ENCODE measurements around the gene LCMT1. TPM values are rescaled to one million over a fixed set of nuclear protein-coding genes. Genes with fewer than 3 reads are reported as not detected.
"Not testable (repeated sequence)": the region's sequence is repeated elsewhere in the genome, so short reads cannot be mapped to it uniquely, and the experiment has no call there.

The LCMT1 gene
- total and polyA plus RNA-seq, 4 donors, result 21.0 to 34.8 (median 31.0) TPM

DNA sequence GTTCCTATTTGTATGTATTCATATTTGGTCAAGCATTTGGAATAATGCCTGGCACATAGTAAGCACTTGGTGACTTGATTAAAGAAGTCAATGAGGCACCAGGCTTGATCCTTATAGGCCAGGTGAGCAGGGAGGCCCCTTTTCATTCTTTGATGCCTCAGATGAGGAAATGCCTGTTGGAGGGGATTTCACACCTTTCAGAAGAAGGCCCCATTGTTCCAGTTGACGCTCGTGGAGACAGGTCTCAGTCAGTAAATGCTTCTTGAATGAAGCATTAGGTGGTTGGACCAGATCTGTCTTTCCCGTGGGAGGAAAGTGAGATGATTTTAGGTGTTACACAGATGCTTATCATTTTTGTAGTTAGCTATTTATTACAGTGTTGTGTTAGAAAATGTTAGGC, 13.0 kb downstream of the LCMT1 start:
- 62 to 77% methylated on average over 3 of the region's 3 CpGs for WGBS, 2 donors
- Histone ChIP-seq H3K9me3 (ENCODE audit: control insufficient read depth in 4 of 4, insufficient read depth in 3 of 4, low read length in 3 of 4) (no peaks in the 10 kb centered on the region), H3K9ac (ENCODE audit: insufficient read depth in 1 of 2, low read length in 2 of 2) (peak overlapping the region in 1 of 2 donors; percentile 33), H3K36me3 (ENCODE audit: control insufficient read depth in 4 of 4, insufficient read depth in 4 of 4, low read length in 4 of 4) (peaks cover 0 to 15% (median 4%) of the 10 kb centered on the region in 4 donors), H3K4me3 (no peak overlapping the region), H3K27ac (ENCODE audit: low read depth in 1 of 2, low read length in 1 of 2) (no peak overlapping the region), H3K27me3 (ENCODE audit: control insufficient read depth in 3 of 3, insufficient read depth in 3 of 3, low read length in 2 of 3) (no peaks in the 10 kb centered on the region), H3K4me1 (ENCODE audit: control insufficient read depth in 5 of 5, insufficient read depth in 5 of 5, low read length in 5 of 5) (peaks cover 0 to 1% (median 0%) of the 10 kb centered on the region in 5 donors)
- DNase-seq (no peak), ATAC-seq (ENCODE audit: insufficient read depth, low FRiP score) (no peak)
- TF ChIP-seq, protein P1, sequence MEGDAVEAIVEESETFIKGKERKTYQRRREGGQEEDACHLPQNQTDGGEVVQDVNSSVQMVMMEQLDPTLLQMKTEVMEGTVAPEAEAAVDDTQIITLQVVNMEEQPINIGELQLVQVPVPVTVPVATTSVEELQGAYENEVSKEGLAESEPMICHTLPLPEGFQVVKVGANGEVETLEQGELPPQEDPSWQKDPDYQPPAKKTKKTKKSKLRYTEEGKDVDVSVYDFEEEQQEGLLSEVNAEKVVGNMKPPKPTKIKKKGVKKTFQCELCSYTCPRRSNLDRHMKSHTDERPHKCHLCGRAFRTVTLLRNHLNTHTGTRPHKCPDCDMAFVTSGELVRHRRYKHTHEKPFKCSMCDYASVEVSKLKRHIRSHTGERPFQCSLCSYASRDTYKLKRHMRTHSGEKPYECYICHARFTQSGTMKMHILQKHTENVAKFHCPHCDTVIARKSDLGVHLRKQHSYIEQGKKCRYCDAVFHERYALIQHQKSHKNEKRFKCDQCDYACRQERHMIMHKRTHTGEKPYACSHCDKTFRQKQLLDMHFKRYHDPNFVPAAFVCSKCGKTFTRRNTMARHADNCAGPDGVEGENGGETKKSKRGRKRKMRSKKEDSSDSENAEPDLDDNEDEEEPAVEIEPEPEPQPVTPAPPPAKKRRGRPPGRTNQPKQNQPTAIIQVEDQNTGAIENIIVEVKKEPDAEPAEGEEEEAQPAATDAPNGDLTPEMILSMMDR (IDR thresholded peaks at IDR 0.05; ENCODE audit: control extremely low read depth, extremely low read depth), result no peak

DNA sequence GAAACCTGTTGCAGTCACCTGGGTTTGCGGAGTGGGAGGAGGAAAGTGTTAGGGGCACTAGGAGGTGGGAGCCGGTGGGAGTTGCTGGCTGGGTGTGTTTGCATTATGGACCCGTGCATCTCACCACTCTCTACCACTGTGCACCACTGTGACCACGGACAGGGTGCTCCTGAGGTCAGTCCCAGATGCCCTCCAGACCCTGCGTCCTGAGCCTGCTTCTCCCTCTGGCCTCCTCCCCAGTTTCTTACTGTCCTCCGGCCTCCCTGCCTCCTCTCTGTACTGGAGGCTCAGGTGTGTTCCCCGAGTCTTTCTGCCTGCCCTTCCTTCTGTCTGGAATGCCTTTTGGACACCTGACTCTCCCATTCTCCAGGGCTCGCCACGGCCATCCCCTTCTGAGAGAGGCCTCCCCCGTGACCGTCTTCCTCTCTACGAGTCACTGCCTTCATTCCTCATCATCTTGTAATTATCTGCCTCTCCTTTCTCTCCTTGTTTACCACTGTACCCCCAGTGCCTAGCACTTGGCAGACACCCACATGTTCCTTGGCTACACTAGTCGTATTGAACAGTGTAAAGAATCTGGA, 14.6 kb downstream of the LCMT1 start:
- 82 to 90% methylated on average over 13 of the region's 13 CpGs for WGBS, 2 donors

DNA sequence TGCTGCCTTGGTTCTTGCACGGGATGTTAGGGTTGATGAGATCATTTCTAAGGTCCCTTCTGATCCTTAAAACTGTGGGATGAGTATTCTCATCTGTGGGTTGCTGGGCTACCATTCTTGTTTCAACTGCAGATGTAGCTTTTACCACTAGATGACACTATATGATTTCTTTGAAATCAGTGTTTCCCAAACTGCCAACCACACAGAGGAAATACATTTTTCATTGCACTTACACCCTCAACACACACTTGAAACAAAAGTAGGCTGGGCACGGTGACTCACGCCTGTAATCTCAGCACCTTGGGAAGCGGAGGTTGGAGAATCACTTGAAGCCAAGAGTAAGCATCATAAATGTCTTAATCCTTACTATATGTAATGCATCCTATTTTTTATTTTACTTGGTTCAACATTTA, 15.3 kb downstream of the LCMT1 start:
- peak; percentile 71 for ATAC-seq (ENCODE audit: insufficient read depth, low FRiP score)
- DNase-seq, result peak; percentile 28 to 56 (median 40)
- H3K4me3 ChIP-seq, result no peak overlapping the region
- no peaks in the 10 kb centered on the region for H3K27me3 ChIP-seq (ENCODE audit: control insufficient read depth in 3 of 3, insufficient read depth in 3 of 3, low read length in 2 of 3)
- no peak overlapping the region for H3K27ac ChIP-seq (ENCODE audit: low read depth in 1 of 2, low read length in 1 of 2)
- H3K36me3 ChIP-seq (ENCODE audit: control insufficient read depth in 4 of 4, insufficient read depth in 4 of 4, low read length in 4 of 4), result peaks cover 0 to 13% (median 6%) of the 10 kb centered on the region in 4 donors
- WGBS, 2 donors, result 32 to 33% methylated on average over 4 of the region's 4 CpGs
- no peak overlapping the region for H3K9ac ChIP-seq (ENCODE audit: insufficient read depth in 1 of 2, low read length in 2 of 2)
- peaks cover 0 to 1% (median 0%) of the 10 kb centered on the region in 5 donors for H3K4me1 ChIP-seq (ENCODE audit: control insufficient read depth in 5 of 5, insufficient read depth in 5 of 5, low read length in 5 of 5)
- H3K9me3 ChIP-seq (ENCODE audit: control insufficient read depth in 4 of 4, insufficient read depth in 3 of 4, low read length in 3 of 4), result no peaks in the 10 kb centered on the region
- TF ChIP-seq, protein P1 (IDR thresholded peaks at IDR 0.05; ENCODE audit: control extremely low read depth, extremely low read depth), result peak; percentile 37

More for the DNA sequence above, 14.6 kb downstream of the LCMT1 start:
- H3K27ac ChIP-seq (ENCODE audit: low read depth in 1 of 2, low read length in 1 of 2); DNase-seq; H3K9ac ChIP-seq (ENCODE audit: insufficient read depth in 1 of 2, low read length in 2 of 2); H3K27me3 ChIP-seq (ENCODE audit: control insufficient read depth in 3 of 3, insufficient read depth in 3 of 3, low read length in 2 of 3); H3K9me3 ChIP-seq (ENCODE audit: control insufficient read depth in 4 of 4, insufficient read depth in 3 of 4, low read length in 3 of 4); H3K4me3 ChIP-seq; H3K4me1 ChIP-seq (ENCODE audit: control insufficient read depth in 5 of 5, insufficient read depth in 5 of 5, low read length in 5 of 5): not testable (repeated sequence)
- H3K36me3 ChIP-seq (ENCODE audit: control insufficient read depth in 4 of 4, insufficient read depth in 4 of 4, low read length in 4 of 4), result peaks cover 0 to 15% (median 6%) of the 10 kb centered on the region in 4 donors
- peak; percentile 49 for ATAC-seq (ENCODE audit: insufficient read depth, low FRiP score)

DNA sequence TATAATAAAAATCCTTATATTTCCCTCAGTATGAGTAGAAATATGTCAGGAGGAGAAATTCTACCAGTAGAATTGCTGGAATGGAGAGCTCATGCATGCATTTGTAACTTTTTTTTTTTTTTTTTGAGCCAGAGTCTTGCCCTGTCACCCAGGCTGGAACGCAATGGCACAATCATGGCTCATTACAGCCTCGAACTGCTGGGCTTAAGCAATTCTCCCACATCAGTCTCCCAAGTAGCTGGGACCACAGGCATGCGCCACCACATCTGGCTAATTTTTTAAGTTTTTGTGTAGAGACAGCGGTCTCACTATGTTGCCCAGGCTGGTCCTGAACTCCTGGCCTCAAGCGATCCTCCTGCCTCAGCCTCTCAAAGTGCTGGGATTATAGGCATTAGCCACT, 21.2 kb downstream of the LCMT1 start:
- H3K9ac ChIP-seq (ENCODE audit: insufficient read depth in 1 of 2, low read length in 2 of 2); H3K27ac ChIP-seq (ENCODE audit: low read depth in 1 of 2, low read length in 1 of 2); H3K4me3 ChIP-seq; DNase-seq; ATAC-seq (ENCODE audit: insufficient read depth, low FRiP score); H3K9me3 ChIP-seq (ENCODE audit: control insufficient read depth in 4 of 4, insufficient read depth in 3 of 4, low read length in 3 of 4); H3K27me3 ChIP-seq (ENCODE audit: control insufficient read depth in 3 of 3, insufficient read depth in 3 of 3, low read length in 2 of 3); H3K4me1 ChIP-seq (ENCODE audit: control insufficient read depth in 5 of 5, insufficient read depth in 5 of 5, low read length in 5 of 5): not testable (repeated sequence)
- peaks cover 9 to 22% (median 18%) of the 10 kb centered on the region in 4 donors for H3K36me3 ChIP-seq (ENCODE audit: control insufficient read depth in 4 of 4, insufficient read depth in 4 of 4, low read length in 4 of 4)
- WGBS, 2 donors, result 94 to 95% methylated on average over 5 of the region's 5 CpGs

All from lung (tissue), 12 donors.